ENCODE results near the gene HINT2.

The HINT2 gene

DNA sequence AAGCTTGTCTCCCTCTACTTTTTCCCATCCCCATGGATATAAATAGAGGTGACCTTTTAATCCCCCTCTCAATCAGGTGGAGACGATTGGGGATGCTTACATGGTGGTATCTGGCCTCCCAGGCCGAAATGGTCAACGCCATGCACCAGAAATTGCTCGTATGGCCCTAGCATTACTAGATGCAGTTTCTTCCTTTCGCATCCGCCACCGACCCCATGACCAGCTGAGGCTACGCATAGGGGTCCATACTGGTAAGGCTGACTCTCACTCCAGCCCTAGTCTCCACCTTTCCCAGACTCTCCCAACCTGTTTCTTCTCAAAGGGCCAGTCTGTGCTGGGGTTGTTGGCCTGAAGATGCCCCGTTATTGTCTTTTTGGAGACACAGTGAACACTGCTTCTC is 6.4 kb downstream of the HINT2 start:
- TF ChIP-seq, protein P1, sequence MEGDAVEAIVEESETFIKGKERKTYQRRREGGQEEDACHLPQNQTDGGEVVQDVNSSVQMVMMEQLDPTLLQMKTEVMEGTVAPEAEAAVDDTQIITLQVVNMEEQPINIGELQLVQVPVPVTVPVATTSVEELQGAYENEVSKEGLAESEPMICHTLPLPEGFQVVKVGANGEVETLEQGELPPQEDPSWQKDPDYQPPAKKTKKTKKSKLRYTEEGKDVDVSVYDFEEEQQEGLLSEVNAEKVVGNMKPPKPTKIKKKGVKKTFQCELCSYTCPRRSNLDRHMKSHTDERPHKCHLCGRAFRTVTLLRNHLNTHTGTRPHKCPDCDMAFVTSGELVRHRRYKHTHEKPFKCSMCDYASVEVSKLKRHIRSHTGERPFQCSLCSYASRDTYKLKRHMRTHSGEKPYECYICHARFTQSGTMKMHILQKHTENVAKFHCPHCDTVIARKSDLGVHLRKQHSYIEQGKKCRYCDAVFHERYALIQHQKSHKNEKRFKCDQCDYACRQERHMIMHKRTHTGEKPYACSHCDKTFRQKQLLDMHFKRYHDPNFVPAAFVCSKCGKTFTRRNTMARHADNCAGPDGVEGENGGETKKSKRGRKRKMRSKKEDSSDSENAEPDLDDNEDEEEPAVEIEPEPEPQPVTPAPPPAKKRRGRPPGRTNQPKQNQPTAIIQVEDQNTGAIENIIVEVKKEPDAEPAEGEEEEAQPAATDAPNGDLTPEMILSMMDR (conservative IDR thresholded peaks at IDR 0.05), result no peak
- H3K27ac ChIP-seq, result no peak overlapping the region

DNA sequence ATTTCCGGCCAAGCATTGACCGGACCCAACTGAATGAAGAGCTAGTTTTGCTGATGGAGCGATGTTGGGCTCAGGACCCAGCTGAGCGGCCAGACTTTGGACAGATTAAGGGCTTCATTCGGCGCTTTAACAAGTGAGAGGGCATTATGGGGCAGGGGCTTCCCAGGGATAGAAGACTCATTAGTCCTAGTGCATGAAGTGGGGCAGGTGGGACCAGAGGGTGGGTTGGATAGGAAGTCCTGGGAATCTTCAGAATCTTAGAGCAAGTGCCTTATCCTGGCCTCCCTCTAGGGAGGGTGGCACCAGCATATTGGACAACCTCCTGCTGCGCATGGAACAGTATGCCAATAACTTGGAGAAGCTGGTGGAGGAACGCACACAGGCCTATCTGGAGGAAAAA is 8.7 kb downstream of the HINT2 start:
- no peak overlapping the region for H3K27ac ChIP-seq
- TF ChIP-seq, protein P1 (conservative IDR thresholded peaks at IDR 0.05), result no peak

DNA sequence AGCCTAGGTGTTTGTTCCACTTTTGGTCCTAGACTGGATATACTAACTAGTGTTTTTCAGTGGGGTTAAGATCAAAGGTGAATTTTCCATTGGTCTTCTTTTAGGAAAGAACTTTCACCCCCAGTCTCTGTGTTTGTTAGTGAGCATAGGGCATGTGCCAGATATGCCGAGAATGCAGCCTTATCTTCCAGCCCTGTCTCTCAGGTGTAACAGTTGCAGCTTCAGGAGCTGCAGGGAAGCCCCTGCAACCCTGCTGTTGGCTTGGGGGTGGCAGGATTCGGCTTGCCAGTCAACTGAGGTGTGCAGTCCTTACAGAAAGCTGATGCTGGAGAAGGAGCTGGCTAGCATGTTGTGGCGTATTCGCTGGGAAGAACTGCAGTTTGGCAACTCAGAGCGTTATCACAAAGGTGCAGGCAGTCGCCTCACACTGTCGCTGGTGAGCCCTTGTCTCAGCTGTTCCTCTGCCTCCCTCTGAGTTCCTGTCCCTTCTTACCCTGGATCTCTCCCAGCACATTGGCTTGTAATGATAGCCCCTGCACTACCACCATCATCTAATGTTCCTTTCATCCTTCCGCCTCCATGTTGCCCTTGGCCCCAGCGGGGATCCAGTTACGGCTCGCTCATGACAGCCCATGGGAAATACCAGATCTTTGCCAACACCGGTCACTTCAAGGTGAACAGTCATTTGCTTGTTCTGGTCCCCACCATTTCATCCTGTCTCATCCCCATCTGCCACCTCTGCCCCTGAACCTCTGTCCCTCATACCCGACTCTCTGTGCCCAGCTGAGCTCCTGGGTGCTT is 13.3 kb downstream of the HINT2 start:
- no peak overlapping the region for H3K27ac ChIP-seq
- TF ChIP-seq, protein P1 (conservative IDR thresholded peaks at IDR 0.05), result no peak

DNA sequence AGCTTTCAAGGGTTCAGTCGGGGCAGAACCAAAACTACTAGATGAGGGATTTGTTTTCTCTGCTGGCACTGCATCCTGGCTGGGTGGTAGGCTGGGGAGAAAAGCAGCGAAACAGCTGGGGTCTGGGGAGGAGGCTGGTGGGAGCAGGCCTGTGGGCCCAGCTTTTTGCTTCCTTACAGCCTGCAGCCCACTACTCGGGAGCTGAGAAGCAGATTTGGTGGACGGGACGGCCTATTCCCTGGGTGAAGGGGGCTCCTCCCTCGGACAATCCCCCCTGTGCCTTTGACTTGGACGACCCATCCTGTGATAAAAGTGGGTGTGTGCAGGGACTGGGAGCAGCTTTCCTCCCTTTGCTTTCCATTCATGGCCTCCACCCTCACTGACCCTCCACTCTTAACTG is 14.3 kb downstream of the HINT2 start:
- TF ChIP-seq, protein P1 (conservative IDR thresholded peaks at IDR 0.05), result no peak
- H3K27ac ChIP-seq, result no peak overlapping the region

DNA sequence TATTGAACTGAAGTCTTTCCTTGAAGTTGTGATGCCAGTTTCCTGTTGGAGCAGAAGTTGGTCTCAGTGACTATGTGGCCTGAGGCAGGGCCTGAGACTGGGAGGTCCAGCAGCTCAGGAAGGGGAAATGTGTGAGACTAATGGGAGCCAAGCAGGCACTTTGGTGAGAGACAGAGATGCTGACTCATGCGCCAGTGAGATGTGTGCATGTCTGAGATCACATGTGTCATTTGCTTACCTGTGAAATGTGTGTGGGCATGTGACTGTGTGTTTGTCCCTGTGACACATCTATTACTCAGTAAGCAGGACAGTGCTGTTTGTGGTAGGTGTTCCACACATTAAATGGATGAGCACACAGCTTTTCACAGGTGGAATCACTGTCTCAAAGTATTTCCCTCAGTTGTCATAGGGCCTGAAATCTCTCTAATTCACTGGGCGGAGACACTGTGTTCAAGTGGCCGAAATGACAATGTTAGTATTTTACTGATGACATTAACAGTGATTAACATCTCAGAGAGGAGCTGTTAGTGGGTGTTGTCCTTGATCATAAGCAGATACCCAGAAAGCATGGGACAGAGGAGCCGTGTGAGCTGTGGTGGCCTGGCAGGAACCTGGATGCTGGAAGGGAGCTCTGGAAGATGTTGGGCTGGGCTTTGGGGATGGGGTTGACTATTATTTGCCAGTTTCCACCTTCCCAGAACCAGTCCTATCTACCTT is 16.0 kb downstream of the HINT2 start:
- no peak overlapping the region for H3K27ac ChIP-seq
- TF ChIP-seq, protein P1 (conservative IDR thresholded peaks at IDR 0.05), result no peak

DNA sequence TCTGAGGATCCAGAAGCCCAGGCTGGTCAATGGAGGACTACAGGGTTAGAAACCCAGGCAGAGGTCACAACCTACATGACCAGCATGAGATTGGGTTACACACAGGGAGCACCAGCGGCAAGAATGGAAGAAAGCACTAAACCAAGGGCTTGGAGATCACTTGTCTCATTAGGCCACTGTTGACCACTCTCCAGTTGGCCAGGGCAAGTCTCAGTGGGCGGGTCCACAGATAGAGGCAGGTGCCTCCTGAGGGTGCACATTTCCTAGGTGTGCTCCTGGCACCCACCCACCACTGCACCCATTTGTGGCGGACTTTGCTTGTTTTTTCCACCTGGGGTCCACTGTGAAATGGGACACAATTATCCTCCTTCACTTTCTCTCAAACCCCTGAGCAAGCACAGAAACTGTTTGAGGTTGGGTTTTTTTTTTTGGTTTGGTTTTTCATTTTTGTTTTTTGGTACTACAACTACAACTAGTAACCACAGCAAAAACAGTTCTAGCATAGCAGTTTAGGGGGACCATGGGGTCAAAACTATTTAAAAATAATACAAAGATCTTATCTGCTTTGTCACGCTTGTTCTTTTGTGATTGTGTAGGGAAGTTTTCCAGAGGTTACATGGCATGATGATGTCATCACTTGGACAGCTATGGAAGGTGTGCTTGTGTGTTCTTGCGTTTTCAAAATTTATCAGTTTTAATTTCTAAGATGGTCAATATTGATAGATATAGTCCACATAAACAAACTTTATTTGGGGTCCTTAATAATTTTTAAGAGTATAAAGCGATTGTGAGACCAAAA is 17.3 kb downstream of the HINT2 start:
- H3K27ac ChIP-seq, result no peak overlapping the region
- TF ChIP-seq, protein P1 (conservative IDR thresholded peaks at IDR 0.05), result no peak

DNA sequence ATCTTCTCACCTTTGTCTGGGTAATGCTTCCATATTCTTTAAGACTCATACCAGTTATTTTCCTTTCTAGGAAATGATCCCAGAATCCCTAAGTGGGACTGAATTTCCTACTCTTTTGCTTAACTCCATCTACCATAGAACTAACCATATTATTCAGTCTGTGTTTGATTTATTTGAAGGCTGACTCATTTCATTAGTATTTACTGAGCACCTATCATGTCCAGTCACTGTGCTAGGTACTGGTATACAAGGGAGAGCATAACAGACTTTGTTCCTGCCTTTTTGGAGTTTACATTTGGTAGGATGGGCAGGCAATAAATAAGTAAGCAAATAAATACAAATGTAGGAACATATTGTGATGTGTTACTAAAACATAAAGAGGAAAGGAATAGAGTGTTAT is 19.1 kb downstream of the HINT2 start:
- TF ChIP-seq, protein P1 (conservative IDR thresholded peaks at IDR 0.05), result no peak
- H3K27ac ChIP-seq, result no peak overlapping the region
